ENCODE results near the gene IZUMO4. TPM values are rescaled to one million over a fixed set of nuclear protein-coding genes. Genes with fewer than 3 reads are reported as not detected.
A peak's percentile ranks its signal among the peaks of the same experiment; 100 is the strongest.

The IZUMO4 gene
- total RNA-seq, 4 donors from 2014 or later = 0.93 to 1.4 TPM; not detected in 2

- no peaks in the 10 kb centered on the region for H3K27me3 ChIP-seq
- H3K9me3 ChIP-seq = no peaks in the 10 kb centered on the region
- H3K36me3 ChIP-seq = peaks cover 0 to 25% of the 10 kb centered on the region in 2 donors
- intact Hi-C loops (cut with DNase I; ENCODE audit: low total_unique reads) (loop anchor here (2.0 to 10.0 kb wide), 4 partner anchors 53 to 1967 kb away; partner anchors contain the start of genes AP3D1 and ZBTB7A), in situ Hi-C loops (cut with MboI; ENCODE audit: low sequenced_read_pairs in 4 of 4) (no loop called here)
- peak overlapping the region; percentile 81 to 85 (median 84) for H3K27ac ChIP-seq
- DNase-seq = peak in 1 of 2 donors; percentile 31
- peaks cover 32% of the 10 kb centered on the region in 2 donors for H3K4me1 ChIP-seq
- TF ChIP-seq POLR2A (IDR thresholded peaks at IDR 0.05) (peak in 1 of 2 donors; percentile 1), CTCF (IDR thresholded peaks at IDR 0.05 in 4 of 5, conservative IDR thresholded peaks at IDR 0.05 in 1 of 5) (peak in 2 of 5 experiments; percentile 0 to 3)
- peak overlapping the region; percentile 51 to 69 (median 54) for H3K4me3 ChIP-seq
- ATAC-seq = no peak
These were observed 629 bp downstream of the IZUMO4 start for GRCh38 chr19:2097203-2097885.

- Histone ChIP-seq H3K27ac (peak overlapping the region in 3 of 4 donors; percentile 81 to 85 (median 83)), H3K36me3 (peaks cover 0 to 25% of the 10 kb centered on the region in 2 donors), H3K9me3 (no peaks in the 10 kb centered on the region), H3K4me3 (no peak overlapping the region), H3K4me1 (peaks cover 27 to 32% of the 10 kb centered on the region in 2 donors), H3K27me3 (no peaks in the 10 kb centered on the region)
- TF ChIP-seq CTCF (IDR thresholded peaks at IDR 0.05 in 4 of 5, conservative IDR thresholded peaks at IDR 0.05 in 1 of 5) (no peak), POLR2A (IDR thresholded peaks at IDR 0.05) (no peak)
- DNase-seq = no peak
- in situ Hi-C loops (cut with MboI; ENCODE audit: low sequenced_read_pairs in 4 of 4) (no loop called here), intact Hi-C loops (cut with DNase I; ENCODE audit: low total_unique reads) (loop anchor here (2.0 to 10.0 kb wide), 4 partner anchors 53 to 1967 kb away; partner anchors contain the start of genes AP3D1 and ZBTB7A)
- no peak for ATAC-seq
These were observed 1.2 kb downstream of the IZUMO4 start for GRCh38 chr19:2097886-2098327.

- peaks cover 0 to 25% of the 10 kb centered on the region in 2 donors for H3K36me3 ChIP-seq
- DNase-seq = no peak
- TF ChIP-seq POLR2A (IDR thresholded peaks at IDR 0.05) (no peak), CTCF (IDR thresholded peaks at IDR 0.05 in 4 of 5, conservative IDR thresholded peaks at IDR 0.05 in 1 of 5) (no peak)
- in situ Hi-C loops (cut with MboI; ENCODE audit: low sequenced_read_pairs in 4 of 4) (no loop called here), intact Hi-C loops (cut with DNase I; ENCODE audit: low total_unique reads) (loop anchor here (10.0 kb wide), 2 partner anchors 936 to 1966 kb away; partner anchors contain the start of gene ZBTB7A)
- no peak overlapping the region for H3K4me3 ChIP-seq
- H3K4me1 ChIP-seq = peaks cover 18 to 25% of the 10 kb centered on the region in 2 donors
- H3K27ac ChIP-seq = peak overlapping the region in 1 of 4 donors; percentile 13
- no peaks in the 10 kb centered on the region for H3K9me3 ChIP-seq
- ATAC-seq = no peak
- no peaks in the 10 kb centered on the region for H3K27me3 ChIP-seq
These were observed 2.4 kb downstream of the IZUMO4 start for GRCh38 chr19:2099054-2099501.

GRCh38 chr19:2099937-2100718 lies 3.4 kb downstream of the IZUMO4 start:
- in situ Hi-C loops (cut with MboI; ENCODE audit: low sequenced_read_pairs in 4 of 4) = no loop called here
- H3K27me3 ChIP-seq = no peaks in the 10 kb centered on the region
- no peaks in the 10 kb centered on the region for H3K9me3 ChIP-seq
- TF ChIP-seq POLR2A (IDR thresholded peaks at IDR 0.05) (no peak), CTCF (IDR thresholded peaks at IDR 0.05 in 4 of 5, conservative IDR thresholded peaks at IDR 0.05 in 1 of 5) (no peak)
- intact Hi-C loops (cut with DNase I; ENCODE audit: low total_unique reads) = loop anchor here (10.0 kb wide), 2 partner anchors 935 to 1965 kb away; partner anchors contain the start of gene ZBTB7A
- peaks cover 0 to 29% of the 10 kb centered on the region in 2 donors for H3K36me3 ChIP-seq
- DNase-seq (no peak), ATAC-seq (no peak)
- no peak overlapping the region for H3K4me3 ChIP-seq
- H3K4me1 ChIP-seq = peaks cover 11 to 17% of the 10 kb centered on the region in 2 donors
- no peak overlapping the region for H3K27ac ChIP-seq

All from gastrocnemius medialis (tissue), 4 donors.